Activated naive CD8-positive, alpha-beta T cell (primary cell): Measurements from ENCODE around the gene RAD51C.

Experiments
- H3K27ac Mint-ChIP-seq: one replicate; pipeline ENCODE4 v1.8.0; 2021; ENCODE audit warnings: mixed read lengths
- H3K27me3 Mint-ChIP-seq: one replicate; pipeline ENCODE4 v1.8.0; 2021; ENCODE audit warnings: mixed read lengths
- H3K36me3 Mint-ChIP-seq: one replicate; pipeline ENCODE4 v1.8.0; 2021; ENCODE audit warnings: mixed read lengths
- H3K4me1 Mint-ChIP-seq: one replicate; pipeline ENCODE4 v1.8.0; 2021; ENCODE audit warnings: low read depth, mixed read lengths
- H3K4me3 Mint-ChIP-seq: one replicate; pipeline ENCODE4 v1.8.0; 2021; ENCODE audit warnings: mild to moderate bottlenecking, mixed read lengths
- H3K9me3 Mint-ChIP-seq: one replicate; pipeline ENCODE4 v1.8.0; 2021; ENCODE audit warnings: low read depth, mixed read lengths

The RAD51C gene

DNA sequence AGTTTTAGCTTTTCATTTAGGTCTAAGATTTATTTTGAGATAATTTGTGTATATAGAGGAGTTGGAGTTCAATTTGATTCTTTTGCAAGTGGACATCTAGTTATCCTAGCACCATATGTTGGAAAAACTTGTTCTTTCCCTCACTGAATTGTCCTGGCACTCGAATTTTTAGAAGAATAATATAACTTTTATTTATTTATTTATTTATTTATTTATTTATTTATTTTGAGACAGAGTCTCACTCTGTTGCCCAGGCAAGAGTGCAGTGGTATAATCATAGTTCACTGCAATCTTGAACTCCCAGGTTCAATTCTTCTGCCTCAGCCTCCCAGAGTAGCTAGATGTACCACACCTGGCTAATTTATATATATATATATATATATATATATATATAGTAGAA is 92.7 kb downstream of the RAD51C start:
- Mint-ChIP-seq H3K9me3 (no peaks in the 10 kb centered on the region), H3K27ac (no peak overlapping the region), H3K4me1 (no peaks in the 10 kb centered on the region), H3K36me3 (no peaks in the 10 kb centered on the region), H3K27me3 (peaks cover 2% of the 10 kb centered on the region), H3K4me3 (no peak overlapping the region)
